GM23338 (cell line): Measurements from ENCODE around the gene ADCY5. TPM values are rescaled to one million over a fixed set of nuclear protein-coding genes. Genes with fewer than 3 reads are reported as not detected.
A peak's percentile ranks its signal among the peaks of the same experiment; 100 is the strongest.

Experiments
- ATAC-seq: fragments of 200-7000 bp; cut with Tn5 transposase; 3 replicates; pipeline ENCODE4 v1.9.1; 2020
- DNase-seq: peaks from one replicate; pipeline ENCODE4 v3.0.0-alpha.2; 2015; ENCODE audit warnings: low spot score
- H2AFZ ChIP-seq: fragments of 200-600 bp; sonication (generic); 2 replicates; pipeline ENCODE4 v1.8.0; 2016; ENCODE audit warnings: antibody characterized with exemption, mild to moderate bottlenecking, moderate library complexity
- H3F3A ChIP-seq: fragments of 200-600 bp; sonication (generic); replicated peaks from 2 replicates; pipeline ENCODE4 v1.8.0; 2017; ENCODE audit warnings: antibody characterized with exemption, mixed run types, low read depth
- H3K27ac ChIP-seq: fragments of 200-600 bp; sonication (generic); 2 replicates; pipeline ENCODE4 v1.6.1; 2016; ENCODE audit warnings: low read depth
- H3K27me3 ChIP-seq: fragments of 200-600 bp; sonication (generic); 2 replicates; pipeline ENCODE4 v1.8.0; 2016; ENCODE audit warnings: mild to moderate bottlenecking, mixed run types, moderate library complexity; ENCODE audit not compliant: insufficient read depth
- H3K36me3 ChIP-seq: fragments of 200-600 bp; sonication (generic); 2 replicates; pipeline ENCODE4 v1.8.0; 2016; ENCODE audit warnings: mild to moderate bottlenecking; ENCODE audit not compliant: insufficient read depth
- H3K4me1 ChIP-seq: fragments of 200-600 bp; sonication (generic); 2 replicates; pipeline ENCODE4 v1.8.0; 2016; ENCODE audit warnings: mild to moderate bottlenecking, moderate library complexity; ENCODE audit not compliant: insufficient read depth
- H3K4me2 ChIP-seq: fragments of 200-600 bp; sonication (generic); 2 replicates; pipeline ENCODE4 v1.7.1; 2017; ENCODE audit warnings: mixed run types
- H3K4me3 ChIP-seq: fragments of 200-600 bp; sonication (generic); 2 replicates; pipeline ENCODE4 v1.6.1; 2016; ENCODE audit warnings: mixed run types
- H3K79me2 ChIP-seq: fragments of 200-600 bp; sonication (generic); replicated peaks from 2 replicates; pipeline ENCODE4 v1.8.0; 2017; ENCODE audit warnings: mild to moderate bottlenecking; ENCODE audit not compliant: insufficient read depth
- H3K9me2 ChIP-seq: fragments of 200-600 bp; sonication (generic); 2 replicates; pipeline ENCODE4 v1.8.0; 2017; ENCODE audit not compliant: insufficient read depth
- H4K20me1 ChIP-seq: fragments of 200-600 bp; sonication (generic); replicated peaks from 2 replicates; pipeline ENCODE4 v1.8.0; 2017; ENCODE audit warnings: mild to moderate bottlenecking; ENCODE audit not compliant: insufficient read depth
- H3K27ac Mint-ChIP-seq: 2 replicates; pipeline ENCODE4 v1.8.0; 2020; ENCODE audit warnings: inconsistent platforms, mild to moderate bottlenecking, moderate library complexity, mixed read lengths
- H3K27me3 Mint-ChIP-seq: 3 replicates; pipeline ENCODE4 v1.8.0; 2022; ENCODE audit warnings: low read depth, mild to moderate bottlenecking, moderate library complexity, mixed read lengths, inconsistent platforms; ENCODE audit not compliant: insufficient read depth, poor library complexity
- H3K36me3 Mint-ChIP-seq: 3 replicates; pipeline ENCODE4 v1.8.0; 2021; ENCODE audit warnings: low read depth, mild to moderate bottlenecking, inconsistent platforms, moderate library complexity, mixed read lengths
- H3K4me1 Mint-ChIP-seq: 3 replicates; pipeline ENCODE4 v1.8.0; 2020; ENCODE audit warnings: mild to moderate bottlenecking, inconsistent platforms, mixed read lengths
- H3K4me3 Mint-ChIP-seq: 3 replicates; pipeline ENCODE4 v1.8.0; 2021; ENCODE audit warnings: moderate library complexity, mild to moderate bottlenecking, inconsistent platforms, mixed read lengths
- H3K9me3 Mint-ChIP-seq: 3 replicates; pipeline ENCODE4 v1.8.0; 2020; ENCODE audit warnings: moderate library complexity, mild to moderate bottlenecking, inconsistent platforms, mixed read lengths
- ETS1 ChIP-seq: IDR thresholded peaks from 2 replicates; pipeline ENCODE4 v1.6.1; 2016; ENCODE audit warnings: antibody characterized with exemption
- EZH2 ChIP-seq: fragments of 200-600 bp; sonication (generic); IDR thresholded peaks from one replicate; pipeline ENCODE4 v1.8.0; 2017; ENCODE audit warnings: antibody characterized with exemption, mild to moderate bottlenecking, low read depth; ENCODE audit not compliant: unreplicated experiment
- EZH2phosphoT487 ChIP-seq: fragments of 200-600 bp; sonication (generic); IDR thresholded peaks from one replicate; pipeline ENCODE4 v1.8.1; 2018; ENCODE audit warnings: antibody characterized with exemption; ENCODE audit not compliant: unreplicated experiment
- JUNB ChIP-seq: IDR thresholded peaks from one replicate; pipeline ENCODE4 v1.6.1; 2016; ENCODE audit warnings: antibody characterized with exemption; ENCODE audit not compliant: unreplicated experiment
- NANOG ChIP-seq: IDR thresholded peaks from 2 replicates; pipeline ENCODE4 v1.6.1; 2016; ENCODE audit warnings: antibody characterized with exemption, borderline replicate concordance
- POLR2AphosphoS5 ChIP-seq: IDR thresholded peaks from 2 replicates; pipeline ENCODE4 v1.6.1; 2016; ENCODE audit warnings: antibody characterized with exemption, low read depth
- REST ChIP-seq: IDR thresholded peaks from one replicate; pipeline ENCODE4 v1.6.1; 2018; ENCODE audit warnings: antibody characterized with exemption; ENCODE audit not compliant: unreplicated experiment
- STAT1 ChIP-seq: IDR thresholded peaks from one replicate; pipeline ENCODE4 v1.6.1; 2016; ENCODE audit warnings: antibody characterized with exemption; ENCODE audit not compliant: unreplicated experiment
- ZNF114 ChIP-seq: fragments of 250-450 bp; sonication (Bioruptor Pico); IDR thresholded peaks from 2 replicates; pipeline ENCODE4 v1.5.0; 2020; ENCODE audit warnings: mild to moderate bottlenecking, moderate library complexity
- ZNF331 ChIP-seq: fragments of 250-450 bp; sonication (Bioruptor Pico); IDR thresholded peaks from 2 replicates; pipeline ENCODE4 v1.5.0; 2020; ENCODE audit warnings: low read depth, mild to moderate bottlenecking, moderate library complexity
- ZNF462 ChIP-seq: fragments of 250-450 bp; sonication (Bioruptor Pico); IDR thresholded peaks from 2 replicates; pipeline ENCODE4 v1.5.0; 2020; ENCODE audit warnings: mild to moderate bottlenecking, moderate library complexity
- polyA plus RNA-seq: library from polyadenylated mRNA; unstranded; fragments of >200 nt; fragmentation: Nextera tagmentation; extraction: Ambion mirVana; gene quantifications from 2 replicates; pipeline ENCODE4 v1.2.1, GENCODE V29; 2016
- total RNA-seq: library from RNA; depleted of rRNA; stranded (reverse); fragments of >200 nt; shearing (Covaris generic); gene quantifications from 2 replicates; pipeline ENCODE4 v1.2.3, GENCODE V29; 2014

The ADCY5 gene
- total and polyA plus RNA-seq, 2 experiments from 2014 or later: 3.5 to 10.2 TPM

- Histone ChIP-seq H3K27ac (no peak overlapping the region), H3K4me3 (no peak overlapping the region), H3K79me2 (no peaks in the 10 kb centered on the region), H3K4me1 (no peaks in the 10 kb centered on the region), H2AFZ (no peak overlapping the region), H3F3A (no peaks in the 10 kb centered on the region), H3K36me3 (no peaks in the 10 kb centered on the region), H3K4me2 (no peak overlapping the region), H3K9me2 (no peaks in the 10 kb centered on the region), H4K20me1 (no peaks in the 10 kb centered on the region), H3K27me3 (no peaks in the 10 kb centered on the region)
- Mint-ChIP-seq H3K27ac (no peak overlapping the region), H3K27me3 (peaks cover 13% of the 10 kb centered on the region), H3K4me1 (peaks cover 22% of the 10 kb centered on the region), H3K36me3 (no peaks in the 10 kb centered on the region; the same call in 2 of the 3 replicates), H3K4me3 (no peak overlapping the region), H3K9me3 (no peaks in the 10 kb centered on the region)
- DNase-seq: no peak
- no peak for ATAC-seq
- TF ChIP-seq STAT1: no peak
- no peak for TF ChIP-seq POLR2AphosphoS5
Observed at GRCh38 chr3:123331651-123332050, 117.2 kb downstream of the ADCY5 start.

GRCh38 chr3:123331006-123331405 lies 117.9 kb downstream of the ADCY5 start:
- no peak overlapping the region for H3K4me2 ChIP-seq
- H3K4me1 Mint-ChIP-seq: peaks cover 23% of the 10 kb centered on the region
- H3K79me2 ChIP-seq: no peaks in the 10 kb centered on the region
- no peak overlapping the region for H2AFZ ChIP-seq
- no peaks in the 10 kb centered on the region for H3K4me1 ChIP-seq
- no peaks in the 10 kb centered on the region for H3K9me3 Mint-ChIP-seq
- no peak overlapping the region for H3K4me3 Mint-ChIP-seq
- H3K27me3 ChIP-seq: no peaks in the 10 kb centered on the region
- H3K36me3 ChIP-seq: no peaks in the 10 kb centered on the region
- H3K36me3 Mint-ChIP-seq: no peaks in the 10 kb centered on the region; the same call in 2 of the 3 replicates
- ATAC-seq (peak; percentile 12; the same call in 1 of the 3 replicates), DNase-seq (no peak)
- no peaks in the 10 kb centered on the region for H4K20me1 ChIP-seq
- H3K9me2 ChIP-seq: no peaks in the 10 kb centered on the region
- H3F3A ChIP-seq: no peaks in the 10 kb centered on the region
- H3K27me3 Mint-ChIP-seq: peaks cover 13% of the 10 kb centered on the region
- H3K27ac Mint-ChIP-seq: no peak overlapping the region
- H3K4me3 ChIP-seq: no peak overlapping the region
- no peak overlapping the region for H3K27ac ChIP-seq
- TF ChIP-seq REST (no peak), ZNF114 (CRISPR knock-in tag) (no peak), ZNF331 (CRISPR knock-in tag) (no peak), EZH2phosphoT487 (no peak), EZH2 (no peak), STAT1 (no peak), NANOG (no peak), ETS1 (no peak), POLR2AphosphoS5 (no peak), ZNF462 (no peak), JUNB (no peak)
